Measurements from ENCODE around the gene PDLIM1.

- no peak for TF ChIP-seq CTCF (IDR thresholded peaks at IDR 0.05)
- no peak for TF ChIP-seq SIN3A (IDR thresholded peaks at IDR 0.05; ENCODE audit: borderline replicate concordance, insufficient read depth, low read depth, low read length)
- TF ChIP-seq REST (IDR thresholded peaks at IDR 0.05; ENCODE audit: insufficient read depth in 1 of 2, low read depth in 2 of 2, low read length in 1 of 2), result no peak
- no peak for TF ChIP-seq POLR2AphosphoS5 (IDR thresholded peaks at IDR 0.05; ENCODE audit: low read depth, low read length)
These were observed 27.0 kb downstream of the PDLIM1 start for GRCh38 chr10:95263864-95264226.

All from Panc1 (cell line).